Fibroblast of skin of left quadriceps (primary cell): Measurements from ENCODE around the gene DMXL1.

ENCODE experiments used
- DNase-seq, 2 experiments: peaks; one replicate each; pipeline ENCODE4 v3.0.0-alpha.2; 2013; ENCODE audit warnings: low read depth in 2 of 2

The DMXL1 gene, protein sequence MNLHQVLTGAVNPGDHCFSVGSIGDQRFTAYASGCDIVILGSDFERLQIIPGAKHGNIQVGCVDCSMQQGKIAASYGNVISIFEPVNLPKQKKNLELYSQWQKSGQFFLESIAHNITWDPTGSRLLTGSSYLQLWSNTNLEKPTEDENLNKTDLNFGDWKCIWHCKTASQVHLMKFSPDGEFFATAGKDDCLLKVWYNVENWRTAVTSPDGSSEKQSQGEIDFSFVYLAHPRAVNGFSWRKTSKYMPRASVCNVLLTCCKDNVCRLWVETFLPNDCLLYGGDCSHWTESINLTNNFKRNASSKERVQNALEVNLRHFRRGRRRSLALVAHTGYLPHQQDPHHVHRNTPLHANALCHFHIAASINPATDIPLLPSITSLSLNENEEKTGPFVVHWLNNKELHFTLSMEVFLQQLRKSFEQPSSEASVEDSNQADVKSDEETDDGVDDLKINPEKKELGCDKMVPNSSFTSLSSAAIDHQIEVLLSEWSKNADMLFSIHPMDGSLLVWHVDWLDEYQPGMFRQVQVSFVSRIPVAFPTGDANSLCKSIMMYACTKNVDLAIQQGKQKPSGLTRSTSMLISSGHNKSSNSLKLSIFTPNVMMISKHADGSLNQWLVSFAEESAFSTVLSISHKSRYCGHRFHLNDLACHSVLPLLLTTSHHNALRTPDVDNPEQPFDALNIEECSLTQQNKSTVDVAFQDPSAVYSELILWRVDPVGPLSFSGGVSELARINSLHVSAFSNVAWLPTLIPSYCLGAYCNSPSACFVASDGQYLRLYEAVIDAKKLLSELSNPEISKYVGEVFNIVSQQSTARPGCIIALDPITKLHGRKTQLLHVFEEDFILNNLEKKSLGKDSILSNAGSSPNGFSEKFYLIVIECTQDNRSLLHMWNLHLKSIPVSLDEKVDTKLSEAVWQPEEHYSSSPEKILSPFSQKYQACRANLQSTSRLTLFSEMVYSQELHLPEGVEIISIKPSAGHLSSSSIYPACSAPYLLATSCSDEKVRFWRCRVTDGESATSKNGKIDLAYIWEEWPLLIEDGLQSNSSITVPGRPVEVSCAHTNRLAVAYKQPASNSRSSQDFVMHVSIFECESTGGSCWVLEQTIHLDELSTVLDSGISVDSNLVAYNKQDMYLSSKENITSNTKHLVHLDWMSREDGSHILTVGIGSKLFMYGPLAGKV (N-terminal part only)

DNA sequence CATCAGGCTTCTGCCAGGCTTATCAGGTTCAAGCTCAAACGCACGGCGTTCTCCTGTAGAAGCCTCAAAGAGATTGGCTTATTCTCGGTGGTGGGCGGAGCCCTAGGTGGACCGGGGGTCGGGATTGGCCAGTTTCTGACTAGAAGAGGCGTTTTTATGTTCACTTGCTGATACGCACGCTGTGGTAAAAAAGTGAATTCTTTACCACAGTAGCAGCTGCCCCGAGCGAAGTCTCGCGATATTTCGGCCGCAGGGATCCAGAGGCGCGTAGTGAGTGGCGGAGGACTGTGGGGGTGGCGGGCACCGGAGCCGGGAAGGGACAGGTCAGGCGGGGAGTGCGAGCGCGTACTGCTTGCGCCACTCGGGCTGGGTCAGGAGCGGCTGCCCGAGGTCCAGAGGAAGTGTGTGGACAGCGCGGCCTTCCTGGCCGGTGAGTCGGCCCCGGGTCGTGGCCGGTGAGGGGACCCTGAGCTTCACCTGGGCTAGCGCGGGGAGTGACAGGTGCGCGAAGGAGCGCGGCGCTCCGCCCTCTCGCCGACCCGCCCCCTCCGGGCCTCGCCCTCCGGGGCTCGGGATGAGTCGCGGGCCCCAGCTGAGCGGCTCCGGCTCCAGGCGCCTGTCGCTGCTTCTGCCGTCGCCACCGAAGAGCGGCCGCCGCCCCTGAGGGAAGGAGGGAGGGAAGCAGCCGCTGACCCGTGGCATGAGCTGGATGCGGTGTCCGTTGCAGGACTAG is at the start of gene DMXL1:
DMXL1 (plus strand) TSS at position 260 of the 733 bp plus-strand sequence. CDS start 483 bp downstream, outside the sequence.
- DNase-seq = peak; percentile 99

DNA sequence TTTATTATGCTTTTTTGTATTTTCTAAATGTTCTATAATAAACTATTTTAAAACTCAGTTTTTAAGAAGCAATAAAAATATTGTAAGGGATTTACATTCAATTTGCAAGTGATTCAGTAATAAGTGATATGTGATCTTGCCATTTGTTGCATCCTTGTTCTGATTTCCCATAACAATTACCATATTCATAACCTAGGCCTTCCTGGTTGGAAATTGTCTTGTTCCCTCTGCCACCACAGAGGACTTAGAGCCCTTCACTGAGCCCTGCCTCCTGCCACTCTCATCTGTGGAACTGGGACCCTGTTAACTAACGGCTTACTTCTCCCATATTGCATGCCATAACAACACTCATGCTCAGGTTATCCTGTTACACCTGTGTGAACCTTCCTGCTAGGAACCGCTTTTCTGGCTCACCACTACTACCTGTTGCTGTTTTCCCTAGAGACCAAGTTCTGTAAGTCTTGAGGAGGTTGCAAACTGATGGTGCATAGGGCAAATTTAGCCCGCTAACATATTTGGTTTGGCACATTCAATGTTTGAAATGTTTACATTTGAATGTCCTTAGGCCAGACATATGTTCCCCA is 49.6 kb upstream of the DMXL1 start:
- no peak for DNase-seq

DNA sequence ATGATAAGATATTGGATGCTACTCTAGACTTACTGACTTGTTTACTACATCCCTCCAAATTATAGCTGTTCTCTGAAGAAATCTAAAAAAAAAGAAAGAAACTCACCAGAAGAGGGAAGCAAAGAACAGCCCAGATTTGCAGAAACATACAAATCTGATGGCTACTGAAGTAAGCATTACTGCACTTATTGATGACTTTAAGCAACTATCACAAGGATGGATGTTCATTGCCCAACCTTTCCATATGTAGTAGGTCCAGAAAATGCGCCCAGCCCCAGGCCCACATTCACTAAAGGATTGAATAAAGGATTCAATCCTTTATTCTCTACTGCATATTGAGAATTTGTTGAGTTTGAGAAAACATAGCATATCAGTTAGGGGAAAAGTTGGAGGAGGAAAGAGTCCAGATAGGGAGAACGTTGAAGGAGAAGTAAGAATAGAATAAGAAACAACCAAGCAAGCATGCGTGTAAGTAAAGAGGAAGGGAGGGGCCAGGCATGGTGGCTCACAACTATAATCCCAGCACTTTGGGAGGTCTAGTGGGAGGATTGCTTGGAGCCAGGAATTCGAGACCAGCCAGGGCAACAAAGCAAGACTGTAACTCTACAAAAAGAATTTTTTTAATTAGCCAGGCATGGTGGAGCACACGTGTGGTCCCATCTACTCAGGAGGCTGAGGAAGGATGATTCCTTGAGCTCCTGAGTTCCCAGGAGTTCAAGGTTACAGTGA is 48.7 kb upstream of the DMXL1 start:
- DNase-seq = peak in 1 of 2 experiments; percentile 24

DNA sequence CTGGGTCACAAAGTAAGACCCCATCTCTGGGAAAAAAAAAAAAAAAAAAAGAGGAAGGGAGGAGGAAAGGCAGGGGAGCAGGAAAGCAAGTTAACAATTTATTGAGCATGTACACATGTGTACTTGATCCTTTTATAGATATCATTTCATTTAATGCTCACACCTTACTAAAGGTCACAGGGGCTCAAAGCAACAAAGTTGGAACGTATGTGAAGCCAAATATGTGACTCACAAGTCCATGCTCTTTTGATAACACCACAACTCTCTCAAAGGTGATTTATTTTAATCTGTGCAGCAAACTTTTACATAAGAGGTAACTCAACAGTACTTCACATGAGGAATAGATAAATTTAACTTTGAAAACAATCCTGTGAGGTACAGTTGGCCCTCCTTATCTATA is 48.1 kb upstream of the DMXL1 start:
- no peak for DNase-seq

DNA sequence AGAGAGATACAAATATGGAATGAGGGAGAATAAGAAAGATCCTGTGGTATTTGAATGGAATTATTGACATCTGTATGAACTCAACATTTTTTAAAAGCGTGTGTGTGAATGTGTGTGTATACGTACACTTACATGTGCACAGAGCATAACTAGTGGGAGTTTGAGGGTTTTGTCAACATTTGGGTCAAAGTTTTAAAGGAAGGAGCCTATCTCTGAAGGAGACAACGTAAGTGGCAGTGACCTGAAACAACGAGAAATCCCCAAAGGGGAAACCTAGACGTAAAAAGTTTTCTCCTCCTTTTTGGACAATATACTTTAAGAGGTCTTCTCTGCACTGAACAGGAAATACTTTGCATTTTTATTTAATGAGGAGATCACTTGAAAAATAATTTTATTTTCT is 42.3 kb upstream of the DMXL1 start:
- DNase-seq = no peak

DNA sequence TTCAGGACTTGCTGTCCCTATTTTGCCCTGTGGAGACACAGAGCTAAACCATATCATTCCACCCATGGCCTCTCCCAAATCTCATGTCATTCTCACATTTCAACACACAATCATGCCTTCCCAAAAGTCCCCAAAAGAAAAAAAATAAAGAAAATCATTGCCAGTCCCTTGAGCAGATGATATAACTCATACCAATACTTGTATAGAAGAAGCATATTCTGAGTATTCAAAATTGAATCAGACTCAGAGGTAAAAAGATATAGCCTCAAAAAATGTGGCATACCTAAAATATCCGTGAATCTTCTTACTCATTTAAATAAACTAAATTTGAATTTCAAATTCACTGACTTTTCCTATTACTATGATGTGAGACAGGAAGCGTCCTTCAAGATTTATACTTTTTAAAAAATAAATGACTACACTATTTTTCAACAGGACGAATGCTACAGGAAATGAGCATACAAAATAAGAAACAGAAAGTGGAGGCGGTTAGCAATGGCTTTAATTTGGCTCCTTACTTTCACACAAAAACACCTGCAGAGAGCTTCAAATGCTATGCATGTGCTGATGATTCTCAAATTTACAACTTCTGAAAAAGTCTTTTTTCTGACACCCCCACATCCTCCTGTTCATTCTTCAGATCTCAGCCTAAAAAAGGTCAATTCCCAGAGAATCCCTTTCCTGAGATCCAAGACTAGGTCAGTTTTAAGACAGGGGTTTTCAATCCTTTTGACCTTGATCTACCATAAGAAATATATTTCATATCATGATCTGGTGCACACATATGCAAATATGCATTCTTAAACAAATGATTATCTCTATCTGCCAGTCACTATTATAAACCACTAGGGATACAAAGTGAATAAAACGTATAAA is 39.6 kb upstream of the DMXL1 start:
- no peak for DNase-seq

DNA sequence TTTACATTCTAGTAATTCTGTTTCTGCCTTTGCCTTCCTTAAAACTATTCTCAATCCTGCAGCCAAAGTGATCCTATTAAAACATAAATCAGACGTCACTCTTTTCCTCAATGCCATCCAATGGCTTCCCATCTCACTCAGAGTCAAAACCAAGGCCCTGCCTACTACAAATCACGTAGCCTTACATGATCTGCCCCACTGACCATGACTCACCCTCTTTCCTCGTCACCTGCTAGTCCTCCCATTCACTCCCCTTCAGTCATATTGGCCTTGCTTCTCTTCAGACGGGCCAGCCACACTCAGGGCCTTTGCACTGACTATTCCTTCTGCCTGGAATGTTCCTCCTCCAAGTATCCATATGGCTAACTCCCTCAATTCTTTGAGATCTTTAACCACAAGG is 39.0 kb upstream of the DMXL1 start:
- DNase-seq = no peak

DNA sequence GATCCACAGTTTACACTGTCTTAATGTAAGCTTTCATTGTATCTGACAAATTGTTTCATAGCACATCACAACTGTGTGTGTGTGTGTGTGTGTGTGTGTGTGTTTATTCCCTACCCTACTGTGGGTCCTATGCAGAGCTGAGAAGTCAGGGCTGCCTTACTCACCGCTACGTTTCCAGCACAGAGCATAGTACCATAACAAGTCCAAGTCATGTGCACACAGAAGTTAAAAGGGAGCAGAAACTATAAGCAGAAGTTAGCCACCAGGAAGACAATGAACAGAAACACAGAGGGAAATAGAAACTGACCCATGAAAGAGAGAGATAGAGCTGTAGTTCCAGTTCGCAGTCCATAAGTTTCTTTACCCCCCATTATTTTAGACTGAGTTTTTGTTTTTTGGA is 38.2 kb upstream of the DMXL1 start:
- no peak for DNase-seq

DNA sequence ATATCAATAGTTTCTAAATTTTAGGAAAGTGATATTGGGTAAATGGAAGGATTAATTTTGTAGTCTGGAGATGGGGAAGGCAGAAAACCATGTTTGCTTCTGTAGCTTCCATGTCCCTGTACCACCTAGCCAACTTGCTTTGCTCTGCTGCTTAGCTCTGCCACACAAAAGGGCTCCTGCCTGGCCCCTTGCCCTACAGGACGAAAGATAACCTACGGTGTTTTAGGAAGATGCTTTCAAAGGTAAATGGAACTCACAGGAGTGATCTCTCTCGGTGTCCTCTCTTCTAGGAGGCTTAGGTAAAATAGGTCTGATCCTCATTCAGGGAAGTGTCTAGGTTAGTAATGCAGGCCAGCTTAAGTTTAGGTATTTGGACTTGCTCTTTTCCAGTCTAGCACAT is 37.8 kb upstream of the DMXL1 start:
- no peak for DNase-seq

DNA sequence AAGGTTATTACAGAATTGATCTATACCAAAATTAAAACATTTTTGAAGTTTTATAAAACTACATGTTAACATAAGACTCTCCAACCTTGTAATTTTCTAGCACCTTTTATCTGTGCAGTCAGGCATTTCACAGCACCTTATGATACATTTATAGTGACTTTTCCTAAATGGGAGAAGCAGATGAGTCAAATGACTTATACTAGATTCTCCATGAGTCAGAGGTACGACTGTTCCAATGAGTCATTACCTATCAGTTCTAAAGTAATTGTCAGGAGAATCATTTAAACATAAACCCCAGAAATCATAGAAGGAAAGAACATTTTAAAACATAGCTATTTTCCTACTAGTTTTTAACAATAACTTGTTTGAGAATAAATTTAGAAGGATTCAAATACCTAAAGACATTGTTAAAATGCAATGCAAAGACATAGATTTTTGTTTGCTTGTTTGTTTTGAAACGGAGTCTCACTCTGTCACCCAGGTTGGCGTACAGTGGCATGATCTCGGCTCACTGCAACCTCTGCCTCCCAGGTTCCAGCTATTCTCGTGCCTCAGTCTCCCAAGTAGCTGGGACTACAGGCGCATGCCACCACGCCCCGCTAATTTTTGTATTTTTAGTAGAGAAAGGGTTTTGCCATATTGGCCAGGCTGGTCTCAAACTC is 34.7 kb upstream of the DMXL1 start:
- peak; percentile 42 to 43 for DNase-seq

DNA sequence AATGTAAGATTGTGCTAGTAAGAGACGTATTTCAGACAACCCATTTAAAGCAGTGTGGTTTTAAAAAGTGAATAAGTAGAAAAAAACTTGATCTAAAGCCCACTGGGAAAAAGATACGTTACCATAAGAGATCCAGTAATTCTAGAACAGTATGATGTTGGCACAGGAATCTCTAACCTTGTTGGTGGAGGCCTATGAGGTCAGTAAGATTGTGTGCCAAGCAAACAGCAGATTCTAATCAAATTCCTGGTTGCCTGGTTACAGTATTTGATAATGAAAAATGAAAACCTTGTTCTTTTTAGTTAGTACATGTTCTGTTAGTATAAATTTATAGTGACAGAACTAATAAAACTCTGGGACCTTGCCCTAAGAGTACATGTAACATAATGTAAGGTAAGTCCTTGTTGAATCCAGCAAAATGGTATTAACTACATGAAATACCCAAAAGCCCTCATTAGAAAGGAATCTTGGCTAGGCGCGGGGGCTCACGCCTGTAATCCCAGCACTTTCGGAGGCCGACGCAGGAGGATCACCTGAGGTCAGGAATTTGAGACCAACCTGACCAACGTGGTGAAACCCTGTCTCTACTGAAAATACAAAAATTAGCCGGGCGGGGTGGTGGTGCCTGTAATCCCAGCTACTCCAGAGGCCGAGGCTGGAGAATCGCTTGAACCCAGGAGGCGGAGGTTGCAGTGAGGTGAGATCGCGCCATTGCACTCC is 33.2 kb upstream of the DMXL1 start:
- no peak for DNase-seq

DNA sequence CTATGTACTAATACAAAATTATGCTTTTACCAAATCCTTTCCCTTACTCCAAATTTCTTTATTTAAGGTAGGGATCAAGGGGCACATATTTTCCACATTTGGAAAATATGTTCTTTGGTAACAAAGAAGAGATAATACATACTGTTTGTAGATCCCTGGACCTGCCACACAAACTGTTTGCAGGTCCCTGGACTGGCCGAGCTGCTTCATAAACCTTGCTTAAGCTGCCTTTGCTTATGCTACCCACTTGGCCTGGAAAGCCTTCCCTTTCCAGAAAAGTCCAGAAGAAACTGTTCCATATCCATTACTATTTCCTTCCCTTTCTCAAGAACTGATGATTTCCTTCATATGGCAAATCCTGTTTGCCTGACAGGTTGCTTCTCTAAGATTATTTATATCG is 22.6 kb upstream of the DMXL1 start:
- no peak for DNase-seq

DNA sequence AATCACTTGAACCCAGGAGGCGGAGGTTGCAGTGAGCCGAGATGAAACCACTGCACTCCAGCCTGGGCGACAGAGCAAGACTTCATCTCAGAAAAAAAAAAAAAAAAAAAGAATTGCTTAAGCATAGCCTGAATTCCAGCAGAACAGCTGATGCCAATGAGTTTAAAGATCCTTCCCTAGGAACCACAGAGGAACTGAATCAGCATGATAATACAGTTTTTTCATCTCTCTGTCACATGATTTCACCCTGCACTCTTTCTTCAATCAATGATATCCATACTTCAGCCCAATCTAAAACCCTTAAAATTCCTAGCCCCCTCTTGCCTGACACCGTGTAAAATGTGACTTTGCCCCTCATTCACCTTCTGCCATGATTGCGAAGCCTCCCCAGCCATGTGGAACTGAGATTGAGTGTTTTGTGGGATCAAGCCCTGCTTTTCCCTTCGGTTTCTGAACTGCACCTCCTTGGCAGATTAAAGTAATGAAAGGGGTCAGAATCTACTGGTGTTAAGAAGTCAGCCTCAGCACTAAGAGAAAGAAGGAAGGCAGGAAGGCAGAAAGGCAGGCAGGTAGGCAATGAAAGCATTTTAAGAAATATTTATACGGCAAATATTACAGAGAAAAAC is 20.9 kb upstream of the DMXL1 start:
- no peak for DNase-seq

DNA sequence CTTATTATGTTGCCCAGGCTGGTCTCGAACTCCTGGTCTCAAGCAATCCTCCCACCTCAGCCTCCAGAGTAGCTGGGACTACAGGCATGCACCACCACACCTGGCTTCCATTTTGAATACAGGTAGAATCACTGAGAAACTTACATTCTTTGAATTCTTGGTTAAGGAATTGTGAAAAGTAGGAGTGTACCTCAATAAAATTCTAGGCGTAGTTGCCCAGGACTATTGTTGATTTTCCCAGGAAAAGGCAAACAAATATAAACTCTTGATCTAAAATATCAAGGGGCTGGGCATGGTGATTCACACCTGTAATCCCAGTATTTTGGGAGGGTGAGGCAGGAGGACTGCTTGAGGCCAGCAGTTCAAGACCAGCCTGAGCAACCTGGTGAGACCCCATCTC is 16.8 kb upstream of the DMXL1 start:
- no peak for DNase-seq

DNA sequence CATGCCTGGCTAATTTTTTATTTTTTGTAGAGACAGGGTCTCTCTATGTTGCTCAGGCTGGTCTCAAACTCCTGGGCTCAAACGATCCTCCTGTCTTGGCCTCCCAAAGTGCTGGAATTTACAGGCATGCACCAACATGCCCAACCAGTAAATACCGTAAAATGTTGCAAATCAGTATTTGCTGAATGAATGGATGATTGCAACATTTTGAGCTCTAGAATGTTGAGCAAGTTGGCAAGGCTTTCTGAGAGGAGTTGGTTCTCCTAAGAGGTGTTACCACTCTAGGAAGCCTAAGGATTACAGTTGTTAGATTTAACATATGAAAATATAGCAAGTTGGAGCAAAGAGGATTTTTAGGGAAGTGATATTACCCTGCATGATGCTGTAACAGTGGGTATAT is 15.6 kb upstream of the DMXL1 start:
- no peak for DNase-seq

DNA sequence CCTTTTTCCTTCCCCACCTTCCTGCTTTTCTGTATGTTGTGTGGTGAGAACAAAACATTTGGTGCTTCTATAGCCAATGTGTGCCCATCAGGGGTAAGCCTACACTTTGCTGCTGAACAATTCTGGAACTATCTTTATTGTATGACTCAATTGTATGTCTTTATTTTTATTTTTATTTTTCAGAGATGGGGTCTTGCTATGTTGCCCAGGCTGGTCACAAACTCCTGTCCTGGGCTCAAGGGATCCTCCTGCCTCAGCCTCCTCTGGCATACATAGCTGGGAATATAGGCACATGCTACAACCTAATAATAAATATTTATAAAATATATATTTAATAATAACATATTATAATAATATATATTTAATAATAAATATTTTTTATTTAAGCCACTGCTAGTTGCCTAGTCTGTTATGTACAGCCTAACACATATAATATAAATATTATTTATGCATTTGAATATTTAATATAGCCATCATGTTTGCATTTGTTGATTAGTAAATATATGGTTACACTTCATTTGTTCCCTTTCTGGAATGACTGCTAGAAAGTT is 11.8 kb upstream of the DMXL1 start:
- no peak for DNase-seq

DNA sequence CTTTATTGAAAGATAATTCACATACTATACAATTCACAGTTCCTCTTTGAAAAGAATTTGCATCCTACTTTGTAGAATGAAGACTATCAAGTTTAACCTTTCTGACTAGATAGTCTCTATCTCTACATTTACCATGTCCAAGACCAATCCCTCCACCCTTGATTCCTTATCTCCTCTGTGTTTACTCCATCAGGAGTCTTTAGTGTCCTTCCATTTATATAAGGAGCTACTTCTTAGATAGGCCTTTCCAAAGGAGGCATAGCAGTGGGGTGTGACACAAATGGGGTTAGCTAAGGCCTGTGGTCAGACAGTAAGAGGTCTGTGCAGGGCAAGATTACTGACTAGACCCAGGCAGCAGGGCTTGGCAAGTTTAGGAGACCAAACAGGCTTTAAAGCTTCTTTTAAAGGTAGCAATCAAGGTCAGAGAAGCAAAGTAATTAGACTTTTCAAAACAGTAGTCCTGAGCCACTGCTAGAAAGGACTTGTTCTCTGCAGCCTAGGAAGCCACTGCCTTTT is 11.1 kb upstream of the DMXL1 start:
- DNase-seq = no peak
